Measurements from ENCODE around the gene DAB1.
"Not testable (repeated sequence)": the region's sequence is repeated elsewhere in the genome, so short reads cannot be mapped to it uniquely, and the experiment has no call there.

Gene DAB1

DNA sequence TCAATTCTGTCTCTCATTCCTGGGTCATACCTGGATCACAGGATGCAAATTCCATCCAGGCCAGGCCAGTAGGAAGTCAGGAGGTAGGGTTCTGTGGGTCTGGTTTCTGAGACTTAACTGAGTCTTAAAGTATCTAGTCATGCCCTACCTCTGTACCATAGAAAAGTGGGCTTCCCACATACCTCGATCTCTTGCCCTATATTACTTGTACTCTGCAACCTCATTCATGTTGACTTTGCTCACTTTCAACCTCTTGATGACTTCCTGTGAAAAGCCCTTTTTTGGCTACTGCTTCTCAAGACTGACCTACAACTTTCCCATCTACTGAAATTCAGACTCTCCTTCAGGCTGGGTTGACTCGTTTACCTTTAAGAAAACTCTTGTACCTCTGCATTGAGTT lies 329.1 kb downstream of the DAB1 start:
- no peak overlapping the region for H3K27ac ChIP-seq
- TF ChIP-seq Cebpa-rat (IDR thresholded peaks at IDR 0.05) = no peak
- H3K4me1 ChIP-seq = 0 out of 2 replicates have a peak, but pooled peaks cover 6% of the 10 kb centered on the region
- H3K9ac ChIP-seq = no peak overlapping the region
- no peaks in the 10 kb centered on the region for H3K27me3 ChIP-seq
- no peak overlapping the region for H3K4me2 ChIP-seq
- H3K36me3 ChIP-seq = peaks cover 4% of the 10 kb centered on the region; the same call in 1 of the 2 replicates
- no peaks in the 10 kb centered on the region for H4K20me1 ChIP-seq
- no peaks in the 10 kb centered on the region for H3K9me3 ChIP-seq
- H3K4me3 ChIP-seq = no peak overlapping the region

DNA sequence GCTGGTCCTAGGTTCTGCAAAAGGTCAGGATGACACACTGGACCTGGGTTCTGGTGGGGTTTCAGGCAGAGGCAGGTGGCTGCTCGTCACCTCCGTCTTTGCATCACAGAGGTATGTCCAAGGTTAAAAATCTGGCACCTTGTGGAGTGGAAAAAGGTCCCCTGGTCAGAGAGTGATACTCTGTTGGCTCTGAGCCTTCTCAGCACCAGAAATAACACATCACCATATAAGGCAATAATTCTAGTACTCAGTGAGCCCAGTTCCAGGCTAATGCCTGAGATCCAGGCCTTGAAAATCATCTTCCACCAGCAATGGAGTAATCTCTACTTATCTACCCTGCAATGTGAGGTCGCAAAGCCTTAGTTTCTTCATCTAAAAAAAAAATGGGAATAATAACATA lies 330.7 kb downstream of the DAB1 start:
- H3K4me2 ChIP-seq = no peak overlapping the region

DNA sequence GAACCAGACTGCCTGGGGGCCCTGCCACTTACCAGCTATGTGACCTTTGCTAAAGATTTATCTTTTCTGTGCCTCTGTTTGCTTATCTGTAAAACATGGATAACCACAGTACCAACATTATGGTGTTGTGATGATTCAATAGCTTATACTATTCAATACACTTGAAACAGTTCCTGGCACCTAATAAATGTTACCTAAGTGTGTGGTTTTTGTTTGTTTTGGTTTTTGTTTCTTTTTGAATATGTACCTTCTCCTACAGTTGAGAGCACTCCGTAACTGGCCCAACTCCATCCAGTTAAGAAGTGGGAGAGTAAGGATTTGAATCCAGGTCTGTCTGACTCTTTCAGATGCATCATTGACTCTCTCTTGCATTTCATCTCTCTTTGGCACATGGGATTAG lies 332.2 kb downstream of the DAB1 start:
- no peaks in the 10 kb centered on the region for H4K20me1 ChIP-seq
- no peak overlapping the region for H3K4me3 ChIP-seq
- TF ChIP-seq Cebpa-rat (IDR thresholded peaks at IDR 0.05) = no peak
- no peak overlapping the region for H3K27ac ChIP-seq
- no peaks in the 10 kb centered on the region for H3K9me3 ChIP-seq
- no peak overlapping the region for H3K4me2 ChIP-seq
- 0 out of 2 replicates have a peak, but pooled peaks cover 6% of the 10 kb centered on the region for H3K4me1 ChIP-seq
- H3K27me3 ChIP-seq = no peaks in the 10 kb centered on the region
- H3K36me3 ChIP-seq = 0 out of 2 replicates have a peak, but pooled peaks cover 3% of the 10 kb centered on the region
- H3K9ac ChIP-seq = no peak overlapping the region

More for the DNA sequence above, 330.7 kb downstream of the DAB1 start:
- Histone ChIP-seq H3K4me3 (no peak overlapping the region), H3K4me1 (0 out of 2 replicates have a peak, but pooled peaks cover 6% of the 10 kb centered on the region), H3K27me3 (no peaks in the 10 kb centered on the region), H3K9me3 (no peaks in the 10 kb centered on the region), H3K9ac (no peak overlapping the region), H4K20me1 (no peaks in the 10 kb centered on the region), H3K27ac (no peak overlapping the region), H3K36me3 (0 out of 2 replicates have a peak, but pooled peaks cover 3% of the 10 kb centered on the region)
- no peak for TF ChIP-seq Cebpa-rat (IDR thresholded peaks at IDR 0.05)

- no peaks in the 10 kb centered on the region for H3K4me1 ChIP-seq
- no peak overlapping the region for H3K9ac ChIP-seq
- 0 out of 2 replicates have a peak, but pooled peaks cover 3% of the 10 kb centered on the region for H3K36me3 ChIP-seq
- H3K4me3 ChIP-seq = no peak overlapping the region
- no peaks in the 10 kb centered on the region for H4K20me1 ChIP-seq
- H3K27me3 ChIP-seq = no peaks in the 10 kb centered on the region
- no peaks in the 10 kb centered on the region for H3K9me3 ChIP-seq
- no peak for TF ChIP-seq Cebpa-rat (IDR thresholded peaks at IDR 0.05)
- no peak overlapping the region for H3K27ac ChIP-seq
- H3K4me2 ChIP-seq = no peak overlapping the region
These were observed 334.0 kb downstream of the DAB1 start for GRCh38 chr1:57089855-57090254.

DNA sequence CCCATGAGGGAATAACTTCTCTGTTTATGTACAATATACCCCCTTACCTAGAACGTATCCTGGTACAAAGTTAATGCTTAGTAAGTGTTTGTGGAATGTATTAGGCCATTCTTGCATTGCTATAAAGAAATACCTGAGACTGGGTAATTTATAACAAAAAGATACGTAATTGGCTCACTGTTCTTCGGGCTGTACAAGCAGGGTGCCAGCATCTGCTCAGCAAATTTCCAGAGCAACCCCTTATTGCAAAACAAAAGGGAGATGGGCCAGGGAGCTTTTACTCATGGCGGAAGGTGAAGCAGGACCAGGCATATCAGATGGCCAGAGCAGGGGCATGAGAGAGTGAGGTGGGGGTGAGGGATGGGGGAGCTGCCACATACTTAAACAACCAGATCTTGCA lies 334.6 kb downstream of the DAB1 start:
- TF ChIP-seq Cebpa-rat (IDR thresholded peaks at IDR 0.05) = no peak
- Histone ChIP-seq H3K36me3 (0 out of 2 replicates have a peak, but pooled peaks cover 3% of the 10 kb centered on the region), H3K9ac (no peak overlapping the region), H3K27me3 (no peaks in the 10 kb centered on the region), H4K20me1 (no peaks in the 10 kb centered on the region), H3K9me3 (no peaks in the 10 kb centered on the region), H3K27ac (no peak overlapping the region), H3K4me1 (no peaks in the 10 kb centered on the region), H3K4me2 (no peak overlapping the region), H3K4me3 (no peak overlapping the region)

DNA sequence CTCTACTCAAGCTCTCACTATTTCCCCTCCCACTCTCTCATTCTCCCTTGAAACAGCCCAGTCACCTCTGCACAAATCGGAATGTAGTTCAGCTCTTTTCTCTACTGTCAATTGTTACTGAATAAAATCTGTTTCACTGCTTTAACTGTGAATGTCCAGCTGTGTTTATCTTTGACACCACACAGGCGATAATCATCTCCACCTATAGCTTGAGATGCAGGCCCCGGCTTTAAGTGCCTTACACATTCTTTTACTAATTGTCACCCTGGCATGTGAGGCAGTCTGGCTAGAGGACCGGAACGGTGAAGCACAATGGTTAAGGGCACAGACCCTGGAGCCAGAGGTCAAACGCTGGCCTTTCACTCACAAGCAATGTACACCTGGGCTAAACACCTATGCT lies 335.2 kb downstream of the DAB1 start:
- H3K4me3 ChIP-seq = no peak overlapping the region
- no peaks in the 10 kb centered on the region for H3K4me1 ChIP-seq
- H3K9ac ChIP-seq = no peak overlapping the region
- no peak overlapping the region for H3K4me2 ChIP-seq
- no peaks in the 10 kb centered on the region for H3K27me3 ChIP-seq
- H3K27ac ChIP-seq = no peak overlapping the region
- peaks cover 9% of the 10 kb centered on the region; the same call in 1 of the 2 replicates for H3K36me3 ChIP-seq
- no peaks in the 10 kb centered on the region for H3K9me3 ChIP-seq
- no peak for TF ChIP-seq Cebpa-rat (IDR thresholded peaks at IDR 0.05)
- H4K20me1 ChIP-seq = no peaks in the 10 kb centered on the region

DNA sequence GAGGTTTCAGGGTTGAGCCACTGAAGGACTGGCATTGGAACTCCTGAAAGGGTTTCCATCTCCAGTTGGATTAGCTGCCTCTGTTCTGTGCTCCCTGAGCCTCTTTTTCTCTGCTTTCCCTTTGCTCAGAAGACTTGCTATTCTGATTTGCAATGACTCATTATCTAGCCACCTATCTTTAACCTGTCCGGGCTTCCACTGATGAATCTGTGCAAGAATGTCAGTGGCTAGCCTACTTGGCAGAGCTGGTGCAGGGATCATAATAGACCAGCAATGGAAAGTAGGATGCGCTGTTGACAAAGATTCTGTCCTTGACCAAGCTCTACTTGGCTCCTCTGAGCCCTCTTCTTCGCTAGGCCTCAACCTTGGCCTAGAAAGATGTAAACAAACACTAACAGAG lies 336.2 kb downstream of the DAB1 start:
- H3K27me3 ChIP-seq, H3K4me2 ChIP-seq, H3K4me1 ChIP-seq, H3K4me3 ChIP-seq, H4K20me1 ChIP-seq, H3K27ac ChIP-seq, H3K9ac ChIP-seq, H3K9me3 ChIP-seq: not testable (repeated sequence)
- H3K36me3 ChIP-seq = peaks cover 17% of the 10 kb centered on the region; the same call in 1 of the 2 replicates

DNA sequence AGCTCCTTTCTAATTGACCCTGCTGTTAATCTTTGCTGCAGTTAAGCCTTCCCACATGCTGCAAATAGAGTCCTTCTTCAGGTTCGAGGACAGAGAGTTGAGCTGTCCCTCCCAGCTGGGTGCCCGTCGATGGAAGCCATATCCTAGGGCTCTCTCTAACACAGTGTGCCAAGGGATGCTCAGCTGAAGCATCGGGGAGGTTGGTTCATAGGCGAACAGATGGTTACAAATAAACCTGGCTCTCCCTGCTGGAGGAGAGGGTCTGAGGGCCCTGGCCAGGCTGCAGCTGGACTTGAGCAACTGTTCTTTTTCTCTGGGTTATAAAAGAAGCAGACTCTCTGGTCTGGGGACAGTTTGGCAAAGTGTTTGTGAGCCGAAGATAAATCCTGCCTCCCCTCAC lies 337.7 kb downstream of the DAB1 start:
- no peak overlapping the region for H3K4me3 ChIP-seq
- H3K9me3 ChIP-seq = no peaks in the 10 kb centered on the region
- no peaks in the 10 kb centered on the region for H4K20me1 ChIP-seq
- no peaks in the 10 kb centered on the region for H3K27me3 ChIP-seq
- H3K9ac ChIP-seq = no peak overlapping the region
- no peak overlapping the region for H3K4me2 ChIP-seq
- H3K36me3 ChIP-seq = peaks cover 14% of the 10 kb centered on the region; the same call in 1 of the 2 replicates
- H3K4me1 ChIP-seq = no peaks in the 10 kb centered on the region
- no peak for TF ChIP-seq Cebpa-rat (IDR thresholded peaks at IDR 0.05)
- H3K27ac ChIP-seq = no peak overlapping the region

GRCh38 chr1:57084701-57085100 lies 339.2 kb downstream of the DAB1 start:
- Histone ChIP-seq H3K4me1 (no peaks in the 10 kb centered on the region), H3K9ac (no peak overlapping the region), H3K9me3 (no peaks in the 10 kb centered on the region), H3K27me3 (no peaks in the 10 kb centered on the region), H3K27ac (no peak overlapping the region), H4K20me1 (no peaks in the 10 kb centered on the region), H3K4me3 (no peak overlapping the region), H3K36me3 (peaks cover 14% of the 10 kb centered on the region; the same call in 1 of the 2 replicates), H3K4me2 (no peak overlapping the region)
- TF ChIP-seq Cebpa-rat (IDR thresholded peaks at IDR 0.05) = no peak

DNA sequence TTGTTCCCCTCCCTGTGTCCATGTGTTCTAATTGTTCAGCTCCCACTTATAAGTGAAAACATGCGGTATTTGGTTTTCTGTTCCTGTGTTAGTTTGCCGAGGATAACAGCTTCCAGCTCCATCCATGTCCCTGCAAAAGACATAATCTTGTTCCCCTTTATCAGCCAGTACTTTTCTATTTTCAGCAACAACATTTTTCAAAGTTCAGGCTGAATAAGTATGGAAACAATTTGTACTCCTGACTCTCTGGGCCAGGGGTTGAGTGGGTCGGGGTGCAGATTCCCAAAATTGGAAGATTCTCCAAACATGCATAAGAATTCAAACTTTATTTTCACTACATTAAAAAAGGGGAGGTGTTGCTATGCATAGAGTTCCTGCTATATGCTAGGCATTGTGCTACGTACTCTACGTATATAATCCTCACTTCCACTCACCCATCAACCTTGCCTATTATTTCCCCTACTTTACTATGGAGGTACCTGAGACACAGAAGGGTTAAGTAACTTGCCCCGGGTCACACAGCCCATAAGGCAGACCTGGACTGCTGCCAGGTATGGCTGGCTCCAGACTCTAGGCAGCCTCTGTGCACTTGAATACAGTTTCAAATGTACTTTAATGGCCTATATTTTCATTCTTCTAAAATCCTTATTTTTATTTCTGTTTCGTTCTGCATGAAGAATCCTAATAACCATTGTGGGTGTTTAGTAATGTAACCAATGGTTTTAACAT lies 341.0 kb downstream of the DAB1 start:
- no peaks in the 10 kb centered on the region for H4K20me1 ChIP-seq
- TF ChIP-seq Cebpa-rat (IDR thresholded peaks at IDR 0.05) = no peak
- H3K36me3 ChIP-seq = peaks cover 19% of the 10 kb centered on the region
- H3K9me3 ChIP-seq = no peaks in the 10 kb centered on the region
- H3K4me1 ChIP-seq = no peaks in the 10 kb centered on the region
- no peak overlapping the region for H3K4me2 ChIP-seq
- H3K27ac ChIP-seq = no peak overlapping the region
- H3K4me3 ChIP-seq = no peak overlapping the region
- H3K27me3 ChIP-seq = no peaks in the 10 kb centered on the region
- no peak overlapping the region for H3K9ac ChIP-seq
